GM19463 (cell line): ENCODE measurements around the gene EPHA2.
"Not testable (repeated sequence)": the region's sequence is repeated elsewhere in the genome, so short reads cannot be mapped to it uniquely, and the experiment has no call there.

Experiments
- ATAC-seq: cut with Tn5 transposase; IDR thresholded peaks from one replicate; pipeline ENCODE4 v1.9.1; 2021; ENCODE audit warnings: mild to moderate bottlenecking, moderate library complexity; ENCODE audit not compliant: unreplicated experiment

EPHA2 gene

GRCh38 chr1:16168622-16169360 lies 12.9 kb upstream of the EPHA2 start:
- ATAC-seq, result no peak

GRCh38 chr1:16168144-16168495 lies 12.3 kb upstream of the EPHA2 start:
- ATAC-seq, result not testable (repeated sequence)

- no peak for ATAC-seq
These were observed 11.7 kb upstream of the EPHA2 start for GRCh38 chr1:16167331-16168143.

- no peak for ATAC-seq
These were observed 10.2 kb upstream of the EPHA2 start for GRCh38 chr1:16166117-16166516.

GRCh38 chr1:16165548-16165947 lies 9.7 kb upstream of the EPHA2 start:
- ATAC-seq, result no peak

GRCh38 chr1:16165073-16165364 lies 9.2 kb upstream of the EPHA2 start:
- ATAC-seq, result no peak

- no peak for ATAC-seq
These were observed 8.6 kb upstream of the EPHA2 start for GRCh38 chr1:16164213-16165072.

GRCh38 chr1:16163608-16164212 lies 7.8 kb upstream of the EPHA2 start:
- not testable (repeated sequence) for ATAC-seq

- ATAC-seq, result no peak
These were observed 6.4 kb upstream of the EPHA2 start for GRCh38 chr1:16162163-16162822.

- no peak for ATAC-seq
These were observed 5.8 kb upstream of the EPHA2 start for GRCh38 chr1:16161717-16162116.

- no peak for ATAC-seq
These were observed 3.3 kb upstream of the EPHA2 start for GRCh38 chr1:16158993-16159831.

- ATAC-seq, result no peak
These were observed 2.2 kb upstream of the EPHA2 start for GRCh38 chr1:16158025-16158424.

- no peak for ATAC-seq
These were observed 1.1 kb upstream of the EPHA2 start for GRCh38 chr1:16156848-16157495.

- no peak for ATAC-seq
These were observed 1.7 kb downstream of the EPHA2 start for GRCh38 chr1:16153999-16154673.

- ATAC-seq, result no peak
These were observed 2.5 kb downstream of the EPHA2 start for GRCh38 chr1:16153096-16153998.

- no peak for ATAC-seq
These were observed 3.3 kb downstream of the EPHA2 start for GRCh38 chr1:16152481-16153087.

- ATAC-seq, result no peak
These were observed 3.9 kb downstream of the EPHA2 start for GRCh38 chr1:16151995-16152384.
